ENCODE data around the gene ATL2. TPM values are rescaled to one million over a fixed set of nuclear protein-coding genes. Genes with fewer than 3 reads are reported as not detected.
A peak's percentile ranks its signal among the peaks of the same experiment; 100 is the strongest.
"Not testable (repeated sequence)": the region's sequence is repeated elsewhere in the genome, so short reads cannot be mapped to it uniquely, and the experiment has no call there.

The ATL2 gene
- total RNA-seq = 87.2 TPM

GRCh38 chr2:38377050-38377828 lies at the start of gene ATL2:
Gene ATL2 (minus strand): TSS chr2:38377273. CDS start chr2:38377260, 13 bp downstream.
- DNase-seq (ENCODE audit: low spot score) = peak; percentile 97

- DNase-seq (ENCODE audit: low spot score) = no peak
Measured at GRCh38 chr2:38423763-38424162, 46.7 kb upstream of the ATL2 start.

GRCh38 chr2:38421274-38422056 lies 44.4 kb upstream of the ATL2 start:
- no peak for DNase-seq (ENCODE audit: low spot score)

GRCh38 chr2:38419499-38419898 lies 42.4 kb upstream of the ATL2 start:
- no peak for DNase-seq (ENCODE audit: low spot score)

GRCh38 chr2:38418735-38419134 lies 41.7 kb upstream of the ATL2 start:
- DNase-seq (ENCODE audit: low spot score) = no peak

GRCh38 chr2:38417745-38418689 lies 40.9 kb upstream of the ATL2 start:
- no peak for DNase-seq (ENCODE audit: low spot score)

GRCh38 chr2:38416296-38417036 lies 39.4 kb upstream of the ATL2 start:
- no peak for DNase-seq (ENCODE audit: low spot score)

- DNase-seq (ENCODE audit: low spot score) = no peak
Measured at GRCh38 chr2:38415728-38416291, 38.7 kb upstream of the ATL2 start.

- DNase-seq (ENCODE audit: low spot score) = no peak
Measured at GRCh38 chr2:38415023-38415422, 38.0 kb upstream of the ATL2 start.

GRCh38 chr2:38412235-38412871 lies 35.3 kb upstream of the ATL2 start:
- not testable (repeated sequence) for DNase-seq (ENCODE audit: low spot score)

- peak; percentile 65 for DNase-seq (ENCODE audit: low spot score)
Measured at GRCh38 chr2:38409156-38410102, 32.4 kb upstream of the ATL2 start.

GRCh38 chr2:38407111-38407682 lies 30.1 kb upstream of the ATL2 start:
- DNase-seq (ENCODE audit: low spot score) = no peak

GRCh38 chr2:38406597-38407110 lies 29.6 kb upstream of the ATL2 start:
- no peak for DNase-seq (ENCODE audit: low spot score)

- DNase-seq (ENCODE audit: low spot score) = no peak
Measured at GRCh38 chr2:38405917-38406596, 29.0 kb upstream of the ATL2 start.

- DNase-seq (ENCODE audit: low spot score) = no peak
Measured at GRCh38 chr2:38400513-38400912, 23.4 kb upstream of the ATL2 start.

- no peak for DNase-seq (ENCODE audit: low spot score)
Measured at GRCh38 chr2:38398739-38399138, 21.7 kb upstream of the ATL2 start.

GRCh38 chr2:38394903-38395341 lies 17.8 kb upstream of the ATL2 start:
- no peak for DNase-seq (ENCODE audit: low spot score)

GRCh38 chr2:38394041-38394440 lies 17.0 kb upstream of the ATL2 start:
- no peak for DNase-seq (ENCODE audit: low spot score)

Data from ureter (tissue), 1 donor.